B cell (primary cell): Measurements from ENCODE around the gene FBXO11. TPM values are rescaled to one million over a fixed set of nuclear protein-coding genes. Genes with fewer than 3 reads are reported as not detected.

ENCODE experiments used
- ATAC-seq: fragments of 200-7000 bp; cut with Tn5 transposase; one replicate; pipeline ENCODE4 v1.10.0; 2021; ENCODE audit warnings: low read depth, mild to moderate bottlenecking, moderate number of reproducible peaks, moderate library complexity
- CTCF ChIA-PET: fragments of 350-600 bp; sonication (Branson Sonifier 250); formaldehyde crosslinking; loops from one replicate; lab custom pipeline; 2021; ENCODE audit warnings: antibody characterized with exemption, inconsistent platforms; lab: Charles Lee
- POLR2A ChIA-PET: fragments of 350-600 bp; sonication (Branson Sonifier 250); formaldehyde crosslinking; loops from one replicate; lab custom pipeline; 2021; ENCODE audit warnings: antibody characterized with exemption; lab: Charles Lee
- DNase-seq: peaks from one replicate; pipeline ENCODE4 v3.0.0; 2013
- H2AFZ ChIP-seq: 2 replicates; pipeline ENCODE4 v1.6.1; 2012; ENCODE audit warnings: mild to moderate bottlenecking, low read depth, low read length; ENCODE audit not compliant: insufficient read depth, poor library complexity, severe bottlenecking
- H3K27ac ChIP-seq, 2 donors: 1 replicate in 1 of 2; 2 replicates in 1 of 2; pipeline ENCODE4 v1.5.1; 2012 to 2013; ENCODE audit warnings: low read length in 2 of 2, mild to moderate bottlenecking in 2 of 2, moderate library complexity in 1 of 2
- H3K27me3 ChIP-seq, 4 experiments: fragments of 200-600 bp in 1 of 4; sonication (generic) in 1 of 4; replicated peaks in 1 of 4; 1 replicate in 2 of 4; 2 replicates in 2 of 4; pipeline versions ENCODE4 v1.6.1 to v1.7.0; 2013 to 2016; ENCODE audit warnings: low read length in 3 of 4, mild to moderate bottlenecking in 2 of 4, mixed read lengths in 1 of 4, moderate library complexity in 1 of 4; ENCODE audit not compliant: insufficient read depth in 4 of 4, control insufficient read depth in 3 of 4; ENCODE audit errors: control extremely low read depth in 1 of 4
- H3K36me3 ChIP-seq, 2 experiments: replicated peaks in 1 of 2; 1 replicate in 1 of 2; 2 replicates in 1 of 2; pipeline versions ENCODE4 v1.6.1 to v1.7.1; 2013; ENCODE audit warnings: low read length in 1 of 2; ENCODE audit not compliant: insufficient read depth in 2 of 2, control insufficient read depth in 1 of 2; ENCODE audit errors: control extremely low read depth in 1 of 2, extremely low read depth in 1 of 2
- H3K4me1 ChIP-seq, 2 donors: fragments of 200-600 bp in 1 of 2; sonication (generic) in 1 of 2; 1 replicate in 1 of 2; 2 replicates in 1 of 2; pipeline versions ENCODE4 v1.5.1 to v1.6.1; 2013 to 2017; ENCODE audit warnings: low read length in 2 of 2; ENCODE audit not compliant: control insufficient read depth in 2 of 2, insufficient read depth in 2 of 2
- H3K4me2 ChIP-seq: replicated peaks from 2 replicates; pipeline ENCODE3; 2012; ENCODE audit warnings: mild to moderate bottlenecking, low read depth, low read length; ENCODE audit not compliant: poor library complexity, severe bottlenecking
- H3K4me3 ChIP-seq, 5 experiments: fragments of 200-600 bp in 1 of 5; sonication (generic) in 1 of 5; 1 replicate in 3 of 5; 2 replicates in 2 of 5; pipeline versions ENCODE4 v1.5.1 to v1.7.0; 2011 to 2016; ENCODE audit warnings: low read length in 4 of 5, mild to moderate bottlenecking in 4 of 5, low read depth in 2 of 5, control low read depth in 1 of 5, moderate library complexity in 1 of 5; ENCODE audit not compliant: insufficient read depth in 1 of 5; ENCODE audit errors: control extremely low read depth in 1 of 5, extremely low read depth in 1 of 5
- H3K79me2 ChIP-seq: fragments of 200-600 bp; sonication (generic); one replicate; pipeline ENCODE4 v1.6.0; 2016; ENCODE audit warnings: low read length; ENCODE audit not compliant: control insufficient read depth, insufficient read depth
- H3K9ac ChIP-seq: fragments of 200-600 bp; sonication (generic); 2 replicates; pipeline ENCODE4 v1.6.1; 2017; ENCODE audit warnings: mild to moderate bottlenecking, low read length, moderate library complexity
- H3K9me3 ChIP-seq, 3 donors: one replicate each; pipeline versions ENCODE4 v1.6.1 to v1.7.1; 2013; ENCODE audit warnings: low read length in 2 of 3; ENCODE audit not compliant: control insufficient read depth in 2 of 3, insufficient read depth in 1 of 3; ENCODE audit errors: control extremely low read depth in 1 of 3
- H4K20me1 ChIP-seq: 2 replicates; pipeline ENCODE4 v1.6.0; 2012; ENCODE audit warnings: mild to moderate bottlenecking, low read length; ENCODE audit not compliant: insufficient read depth, control insufficient read depth, poor library complexity, severe bottlenecking
- H3K27ac Mint-ChIP-seq: one replicate; pipeline ENCODE4 v1.8.0; 2021; ENCODE audit warnings: mixed read lengths
- H3K27me3 Mint-ChIP-seq: one replicate; pipeline ENCODE4 v1.8.0; 2021; ENCODE audit warnings: mixed read lengths
- H3K4me1 Mint-ChIP-seq: one replicate; pipeline ENCODE4 v1.8.0; 2021; ENCODE audit warnings: mixed read lengths
- H3K4me3 Mint-ChIP-seq: one replicate; pipeline ENCODE4 v1.8.0; 2021; ENCODE audit warnings: mixed read lengths
- H3K9me3 Mint-ChIP-seq: one replicate; pipeline ENCODE4 v1.8.0; 2022; ENCODE audit warnings: mixed read lengths; ENCODE audit not compliant: insufficient read depth
- CTCF ChIP-seq: fragments of 200-600 bp; IDR thresholded peaks from one replicate; pipeline ENCODE4 v1.8.0; 2022; ENCODE audit warnings: antibody characterized with exemption, mild to moderate bottlenecking
- EZH2 ChIP-seq: IDR thresholded peaks from 2 replicates; pipeline ENCODE4 v1.6.1; 2012; ENCODE audit warnings: borderline replicate concordance, low read depth, mild to moderate bottlenecking, moderate library complexity, low read length; ENCODE audit not compliant: insufficient read depth, poor library complexity, severe bottlenecking
- WGBS: methylation state at CpG from one replicate; pipeline ENCODE4 v1.1.5; 2013; ENCODE audit warnings: missing lambda C conversion rate; ENCODE audit not compliant: insufficient coverage; 5-methylcytosine and 5-hydroxymethylcytosine counted together
- intact Hi-C: fragments of 100-400 bp; cut with micrococcal nuclease; formaldehyde crosslinking; loops from one replicate; pipeline ENCODE4 v1.10.0; 2022
- polyA plus RNA-seq: library from polyadenylated mRNA; depleted of rRNA; stranded (reverse); fragments of >200 nt; gene quantifications from 2 replicates; pipeline ENCODE4 v1.2.3, GENCODE V29; 2012
- total RNA-seq, 2 donors: library from RNA; stranded (reverse); fragments of 120-200 nt in 1 of 2; gene quantifications; 1 replicate in 1 of 2; 2 replicates in 1 of 2; pipeline versions ENCODE4 v1.2.3 to v1.2.4, GENCODE V29; 2013 to 2022

FBXO11 gene
- total and polyA plus RNA-seq, 2 donors (not counting 1 experiment from before 2014, with no cell fraction given) = 42.6 to 107 TPM

DNA sequence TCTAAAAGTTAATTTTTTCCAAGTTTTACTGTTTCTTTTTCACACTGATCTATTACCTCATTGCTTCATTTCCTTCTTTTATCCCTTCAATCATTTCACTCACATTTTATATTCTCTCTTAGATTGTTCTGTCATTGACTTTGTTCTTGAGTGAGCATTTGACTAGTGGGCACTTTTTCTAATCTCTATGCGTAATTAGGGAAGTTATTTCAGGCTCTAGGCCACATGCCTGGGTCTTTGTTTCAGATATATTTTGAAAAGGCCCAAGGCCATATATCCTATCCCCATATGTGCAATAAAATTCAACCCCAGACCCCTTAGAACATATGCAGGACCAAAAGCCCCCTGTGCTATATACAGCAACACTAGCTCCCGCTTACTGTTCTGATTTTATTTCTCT is 62.1 kb downstream of the FBXO11 start:
- peaks cover 65% of the 10 kb centered on the region for H4K20me1 ChIP-seq
- H3K9ac ChIP-seq = no peak overlapping the region
- H3K4me1 ChIP-seq = peaks cover 4 to 5% of the 10 kb centered on the region in 2 donors
- H3K4me1 Mint-ChIP-seq = peaks cover 33% of the 10 kb centered on the region
- peaks cover 90% of the 10 kb centered on the region for H3K79me2 ChIP-seq
- no peak for TF ChIP-seq CTCF
- TF ChIP-seq EZH2 = no peak
- peak overlapping the region in 1 of 2 donors; percentile 12 for H3K27ac ChIP-seq
- WGBS = no CpG with 5 or more reads among the region's 2 CpGs
- peaks cover 0 to 16% of the 10 kb centered on the region in 2 experiments for H3K36me3 ChIP-seq
- H3K27me3 Mint-ChIP-seq = no peaks in the 10 kb centered on the region
- no peaks in the 10 kb centered on the region for H3K9me3 ChIP-seq
- intact Hi-C loops = no loop called here
- DNase-seq (no peak), ATAC-seq (no peak)
- no peak overlapping the region for H3K4me3 ChIP-seq
- CTCF ChIA-PET = interaction anchor here (1.6 kb wide), 1 partner anchor 14 kb away, joined by 5 read pairs; no protein-coding TSS in a partner anchor
- no peak overlapping the region for H2AFZ ChIP-seq
- POLR2A ChIA-PET = no interaction called here
- no peak overlapping the region for H3K4me3 Mint-ChIP-seq
- no peak overlapping the region for H3K4me2 ChIP-seq
- no peaks in the 10 kb centered on the region for H3K27me3 ChIP-seq
- H3K27ac Mint-ChIP-seq = no peak overlapping the region
- H3K9me3 Mint-ChIP-seq = no peaks in the 10 kb centered on the region

DNA sequence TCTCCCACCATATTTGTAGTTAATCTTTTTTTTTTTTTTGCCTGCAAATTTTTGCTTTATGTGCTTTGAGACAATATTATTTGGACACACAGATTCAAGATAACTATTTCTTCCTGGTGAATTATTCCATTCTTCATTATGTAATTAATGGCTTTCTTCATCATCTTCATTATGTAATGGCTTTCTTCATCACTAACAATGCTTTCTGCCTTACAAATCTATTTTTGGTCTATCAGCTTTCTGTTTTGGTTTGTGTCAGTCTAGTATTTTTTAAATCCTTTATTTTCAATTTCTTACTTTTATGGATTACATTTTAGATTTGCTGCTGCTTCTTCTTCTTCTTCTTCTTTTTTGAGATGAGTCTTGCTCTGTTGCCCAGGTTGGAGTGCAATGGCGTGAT is 62.9 kb downstream of the FBXO11 start:
- H3K4me3 Mint-ChIP-seq = no peak overlapping the region
- Histone ChIP-seq H3K4me3 (no peak overlapping the region), H3K4me2 (no peak overlapping the region), H4K20me1 (peaks cover 59% of the 10 kb centered on the region), H3K27ac (peak overlapping the region in 1 of 2 donors; percentile 24), H2AFZ (no peak overlapping the region), H3K36me3 (peaks cover 5 to 23% of the 10 kb centered on the region in 2 experiments), H3K79me2 (peaks cover 86% of the 10 kb centered on the region), H3K9me3 (no peaks in the 10 kb centered on the region), H3K9ac (no peak overlapping the region), H3K4me1 (peaks cover 4 to 5% of the 10 kb centered on the region in 2 donors), H3K27me3 (no peaks in the 10 kb centered on the region)
- H3K27ac Mint-ChIP-seq = no peak overlapping the region
- ATAC-seq (no peak), DNase-seq (no peak)
- intact Hi-C loops = no loop called here
- H3K9me3 Mint-ChIP-seq = no peaks in the 10 kb centered on the region
- TF ChIP-seq CTCF (no peak), EZH2 (no peak)
- 100% methylated on average over 1 of the region's 1 CpG for WGBS
- H3K4me1 Mint-ChIP-seq = peaks cover 29% of the 10 kb centered on the region
- CTCF ChIA-PET = interaction anchor here (0.7 to 1.6 kb wide), 2 partner anchors 14 to 45 kb away, joined by 3 to 5 read pairs; no protein-coding TSS in a partner anchor
- POLR2A ChIA-PET = no interaction called here
- H3K27me3 Mint-ChIP-seq = no peaks in the 10 kb centered on the region
